NCI-H69 (cell line): ENCODE data around the gene KDF1.
A peak's percentile ranks its signal among the peaks of the same experiment; 100 is the strongest.
"Not testable (repeated sequence)": the region's sequence is repeated elsewhere in the genome, so short reads cannot be mapped to it uniquely, and the experiment has no call there.

Experiments
- DNase-seq: peaks from one replicate; lab custom pipeline; 2025; lab: John Stamatoyannopoulos, UW

The KDF1 gene

DNA sequence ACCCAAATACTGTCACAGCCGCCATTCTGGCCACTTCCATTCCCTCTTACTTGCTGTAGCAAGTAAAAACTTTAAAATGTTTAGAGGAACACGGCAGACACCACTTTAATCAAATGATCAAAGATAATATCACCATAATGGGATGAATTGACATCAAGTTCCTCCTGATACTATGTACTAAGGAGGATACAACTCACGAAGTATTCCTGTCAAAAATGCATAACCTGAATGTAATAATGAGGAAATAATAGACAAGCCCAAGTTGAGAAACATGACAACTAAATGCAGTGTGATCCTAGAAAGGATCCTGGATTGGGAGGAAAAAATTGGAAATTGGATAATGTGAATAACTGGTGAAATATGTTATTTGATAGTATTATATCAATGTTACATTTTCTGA, 3.9 kb downstream of the KDF1 start:
- DNase-seq: no peak

DNA sequence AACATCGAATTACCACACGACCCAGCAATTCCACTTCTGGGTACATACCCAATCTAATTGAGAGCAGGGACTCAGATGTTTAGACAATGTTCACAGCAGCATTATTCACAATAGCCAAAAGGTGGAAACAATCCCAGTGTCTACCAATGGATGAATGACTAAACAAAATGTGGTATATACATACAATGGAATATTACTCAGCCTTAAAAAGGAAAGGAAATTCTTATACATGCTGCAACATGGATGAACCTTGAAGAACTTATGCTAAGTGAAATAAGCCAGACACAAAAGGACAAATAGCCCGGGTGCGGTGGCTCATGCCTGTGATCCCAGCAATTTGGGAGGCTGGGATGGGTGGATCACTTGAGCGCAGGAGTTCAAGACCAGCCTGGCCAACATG, 6.9 kb downstream of the KDF1 start:
- DNase-seq: no peak

DNA sequence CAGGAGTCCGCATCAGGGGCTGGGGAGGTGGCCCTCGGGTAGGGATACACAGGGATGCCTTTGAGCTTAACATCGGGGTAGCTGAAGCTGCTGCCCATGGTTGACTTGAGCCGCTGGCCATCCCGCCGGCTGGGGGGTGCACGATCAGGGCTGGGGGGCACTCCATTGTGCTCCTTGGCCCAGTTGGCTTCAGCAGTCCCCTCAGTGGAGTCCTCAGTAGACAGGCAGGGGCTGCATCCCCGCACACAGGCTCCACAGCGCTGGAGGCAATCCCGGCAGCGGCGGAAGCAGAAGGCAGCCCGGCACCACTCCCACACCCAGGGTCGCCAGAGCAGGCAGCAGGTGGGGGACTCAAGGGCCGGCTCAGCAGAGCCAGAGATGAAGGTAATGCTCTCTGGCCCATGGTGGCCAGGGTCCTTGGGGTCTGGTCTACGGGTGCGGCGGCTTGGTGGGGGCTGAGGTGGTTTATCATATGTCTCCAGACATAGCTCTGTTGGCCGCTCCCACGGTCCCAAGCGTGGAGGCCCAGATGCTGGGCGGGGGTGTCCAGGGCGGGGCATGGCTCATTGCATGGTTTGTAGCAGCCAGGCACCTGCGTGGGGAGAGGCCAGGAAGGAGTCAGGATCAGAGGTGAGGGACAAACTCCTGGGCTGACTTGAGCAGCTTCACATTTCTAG, 8.3 kb downstream of the KDF1 start:
- DNase-seq: no peak

DNA sequence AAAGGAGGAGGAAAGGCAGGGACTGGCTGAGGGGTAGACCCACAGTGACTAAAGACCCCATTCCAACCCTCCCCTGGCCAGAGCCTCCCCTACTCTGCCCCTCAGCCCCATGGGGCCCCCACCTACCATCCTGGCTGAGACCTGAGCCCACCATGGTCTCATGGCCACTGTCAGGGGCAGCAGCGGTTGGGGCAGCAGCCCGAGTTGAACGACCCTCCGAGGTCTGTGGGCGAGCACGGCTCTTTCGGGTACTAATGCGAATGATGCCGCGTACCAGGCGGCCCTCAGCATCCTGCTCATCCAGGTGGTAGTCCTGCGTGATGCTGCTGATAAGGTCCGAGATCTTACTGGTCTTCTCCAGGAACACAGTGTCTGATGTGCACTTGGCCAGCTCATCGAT, 9.1 kb downstream of the KDF1 start:
- no peak for DNase-seq

DNA sequence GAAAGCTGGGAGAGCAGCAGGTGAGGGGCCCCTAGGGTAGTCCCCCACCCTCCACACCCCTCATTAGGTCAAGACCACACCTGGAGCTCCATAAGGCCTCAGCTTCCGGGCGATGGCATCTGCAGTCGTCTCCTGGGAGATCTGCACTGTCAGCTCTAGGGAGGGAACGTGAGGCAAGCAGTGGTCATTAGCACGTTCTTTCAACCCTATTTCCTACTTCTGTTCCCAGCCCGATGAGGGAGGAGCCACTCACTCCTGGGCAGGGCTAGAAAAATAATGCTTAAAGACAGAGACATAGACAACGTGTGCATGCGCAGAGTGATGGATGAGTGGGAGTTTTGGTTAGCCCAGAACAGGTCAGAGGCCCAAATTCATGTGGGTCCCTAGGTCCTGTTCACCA, 9.7 kb downstream of the KDF1 start:
- no peak for DNase-seq

DNA sequence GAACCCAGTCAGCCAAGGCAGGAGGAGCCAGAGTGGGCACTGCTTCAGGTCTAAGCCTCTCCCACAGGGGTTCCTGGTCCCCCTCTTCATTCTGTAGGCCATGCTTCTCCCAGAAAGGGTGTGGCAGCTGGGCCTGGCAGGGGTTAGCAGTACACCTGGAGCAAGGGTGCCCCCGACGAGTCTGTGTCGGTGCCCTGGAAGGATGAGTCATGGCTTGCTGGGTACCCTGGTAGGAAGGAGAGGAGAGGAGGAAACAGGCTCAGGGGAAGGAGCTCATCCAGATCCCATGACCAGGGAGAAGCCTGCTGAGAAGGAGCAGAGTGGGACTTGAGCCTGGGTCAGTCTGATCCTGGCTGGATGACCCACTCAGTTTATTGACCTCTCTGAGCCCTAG, 10.3 kb downstream of the KDF1 start:
- DNase-seq: peak; percentile 7

DNA sequence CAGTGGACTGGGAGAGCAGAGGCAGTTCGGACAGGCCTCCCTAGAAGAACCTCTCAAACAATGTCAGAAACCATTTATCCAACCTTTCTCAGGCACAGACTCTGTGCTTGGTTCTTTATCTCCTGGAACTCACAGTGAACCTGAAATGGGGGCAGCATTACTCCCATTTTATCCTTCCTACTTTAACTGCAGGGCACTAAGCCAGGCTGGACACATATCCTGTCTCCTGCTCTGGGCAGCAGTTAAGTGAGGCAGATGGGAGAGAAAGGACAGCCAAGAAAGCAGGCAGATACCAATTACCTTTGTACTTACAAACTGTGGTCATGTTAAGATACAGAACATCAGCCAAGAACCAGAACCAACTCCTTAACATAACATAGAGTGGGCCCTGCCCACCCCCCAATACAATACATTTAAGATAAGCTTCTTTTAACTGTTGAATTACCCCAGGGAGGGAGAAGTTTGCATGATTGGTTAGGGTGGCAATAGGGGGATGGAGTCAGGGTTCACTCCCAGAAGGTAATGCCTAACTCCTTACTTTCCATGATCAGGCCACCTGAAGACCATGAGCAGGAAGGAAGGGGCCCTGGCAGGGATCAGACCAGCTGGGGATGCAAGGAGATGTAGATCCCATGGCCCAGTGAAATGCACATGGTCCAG, 10.9 kb downstream of the KDF1 start:
- DNase-seq: no peak

DNA sequence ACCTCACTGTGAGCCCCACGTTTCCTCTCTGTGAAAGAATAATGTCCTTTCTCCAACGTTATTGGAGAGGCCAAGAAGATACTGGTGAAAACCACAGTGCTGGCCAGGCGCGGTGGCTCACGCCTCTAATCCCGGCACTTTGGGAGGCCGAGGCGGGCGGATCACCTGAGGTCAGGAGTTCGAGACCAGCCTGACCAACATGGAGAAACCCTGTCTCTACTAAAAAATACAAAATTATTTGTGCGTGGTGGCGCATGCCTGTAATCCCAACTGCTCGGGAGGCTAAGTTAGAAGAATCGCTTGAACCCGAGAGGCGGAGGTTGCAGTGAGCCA, 11.6 kb downstream of the KDF1 start:
- DNase-seq: not testable (repeated sequence)

DNA sequence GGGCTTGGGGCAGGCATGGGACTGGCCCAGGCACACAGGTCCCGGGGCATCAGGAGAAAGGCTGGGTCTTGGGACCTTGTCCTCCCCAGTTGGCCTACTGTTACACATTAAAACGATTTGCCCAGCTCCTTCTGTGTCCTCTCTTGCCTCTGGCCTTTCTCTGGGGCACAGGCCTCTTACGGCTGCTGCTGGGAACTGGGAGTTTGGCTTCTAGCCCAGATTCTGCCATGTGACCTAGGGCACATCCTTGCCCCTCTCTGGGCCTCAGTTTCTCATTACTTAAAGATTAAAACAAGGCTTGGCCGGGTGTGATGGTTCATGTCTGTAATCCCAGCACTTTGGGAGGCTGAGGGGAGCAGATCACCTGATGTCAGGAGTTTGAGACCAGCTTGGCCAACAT, 14.0 kb downstream of the KDF1 start:
- DNase-seq: no peak

DNA sequence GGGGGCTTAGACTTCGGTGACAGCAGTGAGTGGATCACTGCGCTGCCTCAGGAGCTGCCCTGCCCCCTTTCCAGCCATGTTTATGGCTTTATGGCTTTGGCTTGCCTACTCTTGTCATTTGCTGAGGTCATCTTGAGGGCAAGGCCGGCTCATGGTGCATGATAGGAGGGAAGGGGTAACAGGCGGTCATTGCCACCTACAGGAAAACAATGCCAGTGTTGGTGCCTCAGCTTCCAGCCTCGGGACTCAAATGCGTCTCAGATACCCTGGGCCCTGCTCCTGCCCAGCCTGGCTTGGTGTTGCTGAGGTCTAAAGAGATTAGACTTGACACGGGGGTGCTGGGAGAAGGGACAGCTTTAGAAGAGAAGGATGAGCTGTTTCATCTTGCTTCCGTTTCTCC, 14.5 kb downstream of the KDF1 start:
- no peak for DNase-seq

DNA sequence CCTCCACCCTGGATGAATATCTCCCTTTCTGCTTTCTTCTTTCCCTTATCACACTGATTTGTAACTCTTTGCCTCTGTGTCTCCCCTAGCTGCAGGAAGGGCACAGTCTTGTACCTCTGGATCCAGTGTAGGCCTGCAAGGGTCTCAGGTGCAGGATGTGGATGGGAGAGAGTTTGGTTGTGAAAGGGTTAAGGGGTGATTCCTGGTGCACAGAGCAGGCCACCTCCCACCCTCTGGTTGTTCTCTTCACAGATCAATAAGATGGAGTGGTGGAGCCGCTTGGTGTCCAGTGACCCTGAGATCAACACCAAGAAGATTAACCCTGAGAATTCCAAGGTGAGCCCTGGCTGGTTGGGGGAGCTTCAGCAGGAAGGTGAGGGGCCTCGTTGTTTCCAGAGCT, 15.1 kb downstream of the KDF1 start:
- no peak for DNase-seq

DNA sequence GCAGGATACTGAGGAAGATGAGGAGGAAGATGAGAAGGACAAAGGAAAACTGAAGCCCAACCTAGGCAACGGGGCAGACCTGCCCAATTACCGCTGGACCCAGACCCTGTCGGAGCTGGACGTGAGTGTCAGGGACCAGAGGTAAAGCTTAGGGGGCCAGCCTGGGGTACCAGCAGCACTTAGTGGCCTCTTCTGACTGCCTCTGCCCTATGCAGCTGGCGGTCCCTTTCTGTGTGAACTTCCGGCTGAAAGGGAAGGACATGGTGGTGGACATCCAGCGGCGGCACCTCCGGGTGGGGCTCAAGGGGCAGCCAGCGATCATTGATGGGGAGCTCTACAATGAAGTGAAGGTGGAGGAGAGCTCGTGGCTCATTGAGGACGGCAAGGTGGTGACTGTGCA, 17.6 kb downstream of the KDF1 start:
- DNase-seq: no peak

DNA sequence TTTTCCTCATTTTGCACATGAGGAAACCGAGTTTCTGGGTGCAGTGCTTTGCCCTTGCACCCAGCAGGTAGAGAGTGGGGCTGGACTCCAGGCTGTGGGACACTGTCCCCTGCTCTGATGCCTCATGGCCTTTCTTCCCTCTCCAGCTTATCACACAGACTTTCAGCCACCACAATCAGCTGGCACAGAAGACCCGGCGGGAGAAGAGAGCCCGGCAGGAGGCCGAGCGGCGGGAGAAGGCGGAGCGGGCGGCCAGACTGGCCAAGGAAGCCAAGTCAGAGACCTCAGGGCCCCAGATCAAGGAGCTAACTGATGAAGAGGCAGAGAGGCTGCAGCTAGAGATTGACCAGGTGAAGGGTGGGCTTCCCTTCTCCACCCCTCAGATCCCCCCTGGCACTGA, 19.0 kb downstream of the KDF1 start:
- no peak for DNase-seq

DNA sequence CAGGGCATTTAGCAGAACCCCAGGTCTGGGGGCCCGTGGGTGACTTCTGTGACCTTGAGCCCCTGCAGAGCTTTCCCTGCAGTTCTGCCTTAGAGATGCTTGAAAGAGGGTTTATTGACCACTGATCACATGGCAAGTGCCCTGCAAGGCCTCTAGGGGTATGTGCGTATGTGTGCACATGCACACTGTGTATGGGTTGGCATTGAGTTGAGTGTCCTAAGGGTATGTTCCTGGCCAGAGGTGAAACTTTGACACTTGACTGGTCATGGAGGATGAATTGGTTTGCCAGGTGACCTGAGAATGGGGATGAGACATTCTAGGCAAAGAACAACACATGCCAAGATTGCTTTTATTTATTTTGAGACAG, 21.6 kb downstream of the KDF1 start:
- DNase-seq: no peak

DNA sequence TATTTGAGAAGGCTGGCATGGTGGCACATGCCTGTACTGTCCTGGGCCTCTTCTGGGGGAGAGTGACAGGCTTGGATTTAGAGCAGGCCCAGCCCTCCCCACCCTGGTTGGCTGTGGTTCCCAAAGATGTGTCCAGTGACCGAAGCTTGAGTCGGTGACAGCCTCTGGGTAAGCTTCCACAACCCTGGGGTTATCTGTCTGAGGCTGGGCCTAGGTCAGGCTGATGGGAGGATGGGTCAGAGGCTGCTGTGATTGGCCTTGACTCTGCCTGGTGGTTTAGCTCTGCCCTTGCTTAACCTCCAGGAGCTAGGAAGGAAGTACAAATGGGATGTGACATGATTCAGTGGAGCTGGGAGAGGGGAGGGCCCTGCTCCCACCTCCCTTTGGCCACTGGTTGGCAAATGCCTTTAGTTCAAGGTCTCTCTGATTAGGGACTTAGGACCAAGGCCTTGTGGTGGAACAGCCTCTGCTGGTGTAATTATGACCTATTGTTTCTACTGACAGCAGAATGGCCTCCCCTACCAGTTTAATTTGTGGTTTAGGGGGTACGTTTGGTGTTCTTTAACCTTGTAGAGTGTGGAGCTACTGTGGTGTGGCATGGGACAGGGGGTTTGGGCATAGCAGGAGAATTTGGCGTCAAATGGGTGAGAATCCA, 22.1 kb downstream of the KDF1 start:
- DNase-seq: no peak

DNA sequence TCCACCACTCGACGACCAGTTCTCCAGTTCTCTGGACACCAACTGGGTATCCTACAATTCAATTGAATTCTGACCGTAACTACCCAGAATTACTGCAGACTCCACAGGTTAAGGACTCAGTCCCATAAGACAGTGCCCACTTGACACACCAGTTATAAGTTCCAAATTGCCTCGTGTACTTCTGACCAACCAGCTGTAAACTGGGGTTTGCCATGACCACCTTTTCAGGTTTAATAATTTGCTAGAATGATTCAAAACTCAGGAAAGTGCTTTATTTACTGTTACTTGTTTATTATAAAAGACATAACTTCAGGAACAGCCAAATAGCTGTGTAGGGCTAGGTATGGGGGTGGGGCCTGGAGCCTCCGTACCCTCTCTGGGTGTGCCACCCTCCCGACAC, 23.4 kb downstream of the KDF1 start:
- DNase-seq: no peak

DNA sequence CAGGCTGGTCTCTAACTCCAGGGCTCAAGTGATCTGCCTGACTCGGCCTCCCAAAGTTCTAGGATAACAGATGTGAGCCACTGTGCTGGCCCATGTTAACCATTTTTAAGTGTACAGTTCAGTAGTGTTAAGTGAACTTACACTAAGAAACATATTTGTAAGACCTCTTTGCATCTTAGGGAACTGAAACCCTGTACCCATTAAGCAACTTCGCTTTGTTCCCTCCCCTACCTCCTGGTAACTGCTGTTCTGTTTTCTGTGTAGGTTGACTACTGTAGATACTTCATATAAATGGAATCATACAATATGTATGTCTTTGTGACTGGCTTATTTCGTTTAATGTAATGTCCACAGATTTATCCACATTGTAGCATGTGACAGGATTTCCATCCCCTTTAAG, 27.7 kb downstream of the KDF1 start:
- no peak for DNase-seq

DNA sequence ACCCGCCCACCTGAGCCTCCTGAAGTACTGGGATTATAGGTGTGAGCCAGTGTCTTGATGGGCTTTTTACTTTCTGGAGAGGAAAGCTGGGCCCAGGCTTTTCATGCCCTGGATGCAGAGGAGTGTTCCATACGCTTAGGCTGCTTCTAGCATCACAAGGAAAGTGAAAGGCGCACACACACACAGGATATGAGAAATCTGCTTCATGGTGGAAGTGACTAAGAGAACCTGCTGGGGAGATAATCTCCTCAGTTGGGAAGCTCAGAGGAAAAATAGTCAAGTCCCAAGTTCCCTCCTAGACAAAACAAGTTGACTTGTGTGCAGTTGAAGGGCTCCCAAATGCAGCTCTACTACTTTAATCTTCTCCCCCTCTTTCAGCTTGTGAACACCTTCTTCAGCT, 36.6 kb downstream of the KDF1 start:
- DNase-seq: no peak

DNA sequence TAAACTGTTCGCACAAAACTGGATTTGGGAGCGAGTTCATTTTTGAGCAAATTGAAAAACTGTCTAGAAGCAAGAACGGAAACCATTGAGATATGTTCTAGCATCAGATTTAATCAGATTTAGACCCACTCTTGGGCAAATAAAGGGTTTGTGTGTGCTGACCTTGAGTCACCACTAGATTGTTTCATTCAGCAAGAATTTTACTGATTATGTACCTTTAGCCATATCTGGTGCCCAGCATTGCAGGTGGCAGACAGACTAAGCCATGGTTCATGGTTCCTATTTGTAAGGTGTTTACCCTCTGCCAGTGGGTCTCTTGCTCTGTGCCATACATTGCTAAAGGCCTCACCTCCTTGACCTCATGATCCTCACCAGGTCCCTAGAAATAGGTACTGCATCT, 37.4 kb downstream of the KDF1 start:
- DNase-seq: no peak

DNA sequence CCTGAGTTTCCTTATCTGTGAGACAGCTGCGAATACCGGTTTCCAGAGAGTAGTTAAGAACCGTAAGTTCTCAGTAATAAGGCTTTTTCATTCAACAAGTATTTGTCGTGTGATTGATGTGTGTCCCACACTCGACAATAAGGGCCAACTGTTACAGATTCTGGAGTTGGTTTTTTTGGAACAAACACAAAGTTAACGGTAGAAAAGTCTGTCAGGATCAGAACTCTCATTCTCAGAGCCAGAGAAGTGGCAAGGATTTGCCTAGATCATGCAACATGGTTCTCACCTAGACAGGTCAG, 37.9 kb downstream of the KDF1 start:
- DNase-seq: no peak

DNA sequence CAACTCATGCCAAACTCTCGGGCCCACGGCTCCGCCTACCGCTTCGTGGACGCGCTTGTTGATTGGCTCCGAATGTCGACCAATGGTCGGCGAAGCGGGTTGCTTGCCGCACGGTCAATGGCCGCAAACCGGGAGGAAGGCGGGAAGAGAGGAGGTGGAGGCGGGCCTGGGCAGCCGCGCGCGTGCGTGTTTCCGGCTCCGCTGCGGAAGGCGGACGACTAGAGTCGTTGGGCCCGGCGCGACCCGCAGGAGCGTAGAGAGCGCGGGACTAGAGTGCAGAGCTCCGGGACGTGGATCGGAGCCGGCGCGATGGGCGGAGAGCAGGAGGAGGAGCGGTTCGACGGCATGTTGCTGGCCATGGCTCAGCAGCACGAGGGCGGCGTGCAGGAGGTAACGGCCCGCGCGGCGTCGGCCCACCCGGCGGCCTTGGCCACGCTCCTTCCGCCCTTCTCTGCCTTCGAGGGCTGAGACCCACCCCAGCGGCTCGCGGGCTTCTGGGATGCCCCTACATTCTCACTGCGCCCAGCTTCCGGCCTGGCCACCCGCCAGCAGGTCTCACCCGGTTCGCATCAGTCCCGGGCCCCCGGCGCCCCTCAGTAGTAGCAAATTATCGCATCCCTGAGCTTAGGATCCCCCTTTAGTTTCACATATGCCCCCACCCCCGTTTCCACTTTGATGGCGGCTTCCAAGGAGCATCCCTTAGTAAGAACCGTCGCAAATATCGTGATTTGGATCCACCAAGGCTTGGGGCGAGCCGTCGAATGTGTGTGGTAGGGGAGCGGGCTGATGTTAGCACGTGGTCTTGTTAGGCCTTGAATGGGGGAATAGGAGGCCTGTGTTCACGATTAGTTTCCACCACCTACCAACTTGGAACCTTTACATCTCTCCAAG, 38.5 kb downstream of the KDF1 start, which contains the start of gene NUDC:
TSS of gene NUDC (plus strand) at position 204 of the 891 bp plus-strand sequence. CDS start at position 310, 106 bp downstream.
- peak; percentile 95 for DNase-seq

DNA sequence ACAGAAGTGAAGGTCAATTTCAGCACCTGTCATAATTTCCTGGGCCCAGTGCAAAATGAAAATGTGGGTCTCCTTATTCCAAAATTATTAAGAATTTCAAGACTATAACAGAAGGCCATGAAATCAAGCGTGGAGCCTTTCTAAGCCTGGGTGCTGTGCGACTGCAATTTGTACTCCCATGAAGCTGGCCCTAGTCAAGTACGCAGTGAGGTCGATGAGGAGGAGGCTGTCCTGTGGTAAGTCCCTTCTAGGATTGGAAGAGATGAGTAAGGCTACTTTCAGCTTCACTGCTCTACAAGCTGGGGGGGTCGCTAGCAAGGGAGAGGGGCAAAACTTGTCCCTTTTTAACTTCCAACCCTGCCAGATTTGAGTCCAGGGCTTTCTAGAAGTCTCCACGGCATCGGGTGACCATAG, 39.1 kb downstream of the KDF1 start:
- DNase-seq: no peak
